HepG2 (cell line): ENCODE data around the gene ATG13. TPM values are rescaled to one million over a fixed set of nuclear protein-coding genes. Genes with fewer than 3 reads are reported as not detected.

Experiments
- ATRX ChIP-seq: sonication (generic); formaldehyde crosslinking; IDR thresholded peaks from 2 replicates; pipeline ENCODE4 v1.4.0; 2020; ENCODE audit warnings: missing genetic modification reagents, borderline replicate concordance
- EHMT2 ChIP-seq: fragments of 200-600 bp; sonication (generic); IDR thresholded peaks from 2 replicates; pipeline ENCODE4 v1.7.0; 2017; ENCODE audit warnings: antibody characterized with exemption, low read depth, low read length, borderline replicate concordance
- HOXD1 ChIP-seq: sonication (generic); formaldehyde crosslinking; IDR thresholded peaks from 2 replicates; pipeline ENCODE4 v1.5.0; 2020; ENCODE audit warnings: missing genetic modification reagents
- KLF6 ChIP-seq: IDR thresholded peaks from 2 replicates; pipeline ENCODE4 v1.8.0; 2016; ENCODE audit warnings: missing biosample characterization, missing genetic modification reagents
- MEF2D ChIP-seq: sonication (generic); formaldehyde crosslinking; IDR thresholded peaks from 2 replicates; pipeline ENCODE4 v1.5.1; 2020; ENCODE audit warnings: mild to moderate bottlenecking, missing genetic modification reagents
- NFATC3 ChIP-seq: sonication (generic); formaldehyde crosslinking; IDR thresholded peaks from 2 replicates; pipeline ENCODE4 v1.5.1; 2020; ENCODE audit warnings: mild to moderate bottlenecking, missing genetic modification reagents
- PHF5A ChIP-seq: IDR thresholded peaks from one replicate; pipeline ENCODE4 v1.6.1; 2018; ENCODE audit warnings: low read depth, missing genetic modification reagents; ENCODE audit not compliant: unreplicated experiment
- RBM39 ChIP-seq: fragments of 200-400 bp; formaldehyde crosslinking; IDR thresholded peaks from one replicate; pipeline ENCODE4 v1.6.1; 2018; ENCODE audit warnings: antibody characterized with exemption, mild to moderate bottlenecking, low read depth, low read length; ENCODE audit not compliant: poor library complexity, severe bottlenecking
- ZBTB1 ChIP-seq: sonication (generic); formaldehyde crosslinking; IDR thresholded peaks from 2 replicates; pipeline ENCODE4 v1.4.0; 2020; ENCODE audit warnings: missing genetic modification reagents, borderline replicate concordance
- ZNF724P ChIP-seq: sonication (generic); formaldehyde crosslinking; IDR thresholded peaks from 2 replicates; pipeline ENCODE4 v1.8.0; 2022; ENCODE audit warnings: missing genetic modification reagents, borderline replicate concordance
- ZNF878 ChIP-seq: sonication (generic); formaldehyde crosslinking; IDR thresholded peaks from 2 replicates; pipeline ENCODE4 v1.8.1; 2023; ENCODE audit warnings: mild to moderate bottlenecking, missing genetic modification reagents, moderate library complexity
- ZNF879 ChIP-seq: sonication (generic); formaldehyde crosslinking; IDR thresholded peaks from 2 replicates; pipeline ENCODE4 v1.8.1; 2023; ENCODE audit warnings: missing genetic modification reagents
- polyA plus RNA-seq, 8 experiments: library from polyadenylated mRNA; depleted of rRNA in 3 of 8; stranded (reverse) in 7 of 8; unstranded in 1 of 8; fragments of >200 nt; fragmentation: Illumina TruSeq in 4 of 8; extraction: Trizol in 4 of 8; gene quantifications; 2 replicates each; pipeline versions ENCODE4 v1.2.1 to v1.2.3, GENCODE V29; 2011 to 2016; ENCODE audit warnings: low read depth in 4 of 8, missing spikeins in 1 of 8, mixed read lengths in 1 of 8; ENCODE audit not compliant: insufficient read depth in 1 of 8
- total RNA-seq, 5 experiments: library from RNA; depleted of rRNA; stranded (reverse); fragments of >200 nt; fragmentation: Illumina TruSeq; extraction: Trizol; gene quantifications; 2 replicates each; pipeline ENCODE4 v1.2.3, GENCODE V29; 2016; ENCODE audit warnings: low read depth in 1 of 5
- TF ChIP-seq, protein P1 (sequence below), 2 experiments: sonication (generic) in 1 of 2; formaldehyde crosslinking in 1 of 2; IDR thresholded peaks; 2 replicates each; pipeline versions ENCODE4 v1.4.0 to v1.6.1; 2018 to 2020; ENCODE audit warnings: missing genetic modification reagents in 2 of 2, borderline replicate concordance in 1 of 2, low read depth in 1 of 2, mild to moderate bottlenecking in 1 of 2, missing biosample characterization in 1 of 2
- TF ChIP-seq, protein P2 (sequence below): sonication (generic); formaldehyde crosslinking; IDR thresholded peaks from 2 replicates; pipeline ENCODE4 v1.4.0; 2020; ENCODE audit warnings: missing genetic modification reagents
- TF ChIP-seq, protein P3 (sequence below): sonication (generic); formaldehyde crosslinking; IDR thresholded peaks from 2 replicates; pipeline ENCODE4 v1.5.0; 2020; ENCODE audit warnings: missing genetic modification reagents, mild to moderate bottlenecking, borderline replicate concordance
- TF ChIP-seq, protein P4 (sequence below): sonication (generic); formaldehyde crosslinking; IDR thresholded peaks from 2 replicates; pipeline ENCODE4 v1.4.0; 2020; ENCODE audit warnings: missing genetic modification reagents
- TF ChIP-seq, protein P5 (sequence below): sonication (generic); IDR thresholded peaks from 2 replicates; pipeline ENCODE4 v1.6.1; 2016; ENCODE audit warnings: low read depth, borderline replicate concordance
- TF ChIP-seq, protein P6 (sequence below): IDR thresholded peaks from 2 replicates; pipeline ENCODE4 v1.6.1; 2016; ENCODE audit warnings: low read depth, borderline replicate concordance
- TF ChIP-seq, protein P7 (sequence below): sonication (generic); formaldehyde crosslinking; IDR thresholded peaks from 2 replicates; pipeline ENCODE4 v1.4.0; 2020; ENCODE audit warnings: missing genetic modification reagents

Gene ATG13
- total and polyA plus RNA-seq, 2 of the 13 experiments (the other 11 are each of a cell fraction or from before 2014, with no cell fraction given), result 55.0 to 77.3 TPM

DNA sequence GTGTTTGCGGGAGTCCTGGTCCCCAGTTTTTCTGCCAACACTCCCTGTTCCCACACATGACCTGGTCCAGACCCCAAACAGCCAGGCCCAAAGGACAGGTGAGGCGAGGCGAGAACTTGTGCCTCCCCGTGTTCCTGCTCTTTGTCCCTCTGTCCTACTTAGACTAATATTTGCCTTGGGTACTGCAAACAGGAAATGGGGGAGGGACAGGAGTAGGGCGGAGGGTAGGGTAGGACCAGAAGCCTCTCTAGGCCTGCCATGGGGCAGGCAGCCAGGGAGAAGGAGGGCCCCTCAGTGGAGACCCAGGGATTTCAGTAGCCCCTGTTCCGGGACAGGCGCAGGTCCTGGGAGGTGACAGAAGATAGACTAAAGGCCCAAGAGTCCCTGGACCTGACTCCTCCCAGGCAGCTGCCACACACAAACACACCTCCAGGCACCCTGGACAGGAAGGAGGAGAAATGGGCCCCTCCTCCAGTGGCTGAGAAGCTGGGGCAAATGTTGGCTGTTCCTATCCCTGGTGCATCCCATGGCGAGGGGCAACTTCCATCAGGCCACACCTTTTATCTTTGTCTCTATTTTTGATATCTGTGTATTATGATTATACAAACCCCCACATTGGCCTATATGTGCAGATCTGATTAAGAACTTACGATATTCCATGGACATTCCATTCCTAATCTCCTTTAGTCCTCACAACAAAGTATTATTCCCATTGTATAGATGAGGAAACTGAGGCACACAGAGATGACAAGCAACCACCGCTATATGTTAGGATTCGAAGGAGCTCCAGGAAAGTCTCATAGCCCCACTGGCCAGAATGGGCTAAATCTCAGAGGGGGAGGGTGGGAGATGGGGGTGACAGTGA lies 101.0 kb downstream of the ATG13 start (continued):
- TF ChIP-seq ZNF724P, result 0 out of 2 replicates have a peak, but pooled peaks have one; percentile 68
- no peak; the same call in 1 of the 2 replicates for TF ChIP-seq ZNF878 (CRISPR knock-in tag)
- TF ChIP-seq, protein P1, sequence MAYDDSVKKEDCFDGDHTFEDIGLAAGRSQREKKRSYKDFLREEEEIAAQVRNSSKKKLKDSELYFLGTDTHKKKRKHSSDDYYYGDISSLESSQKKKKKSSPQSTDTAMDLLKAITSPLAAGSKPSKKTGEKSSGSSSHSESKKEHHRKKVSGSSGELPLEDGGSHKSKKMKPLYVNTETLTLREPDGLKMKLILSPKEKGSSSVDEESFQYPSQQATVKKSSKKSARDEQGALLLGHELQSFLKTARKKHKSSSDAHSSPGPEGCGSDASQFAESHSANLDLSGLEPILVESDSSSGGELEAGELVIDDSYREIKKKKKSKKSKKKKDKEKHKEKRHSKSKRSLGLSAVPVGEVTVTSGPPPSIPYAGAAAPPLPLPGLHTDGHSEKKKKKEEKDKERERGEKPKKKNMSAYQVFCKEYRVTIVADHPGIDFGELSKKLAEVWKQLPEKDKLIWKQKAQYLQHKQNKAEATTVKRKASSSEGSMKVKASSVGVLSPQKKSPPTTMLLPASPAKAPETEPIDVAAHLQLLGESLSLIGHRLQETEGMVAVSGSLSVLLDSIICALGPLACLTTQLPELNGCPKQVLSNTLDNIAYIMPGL (CRISPR knock-in tag; IDR thresholded peaks at IDR 0.05; ENCODE audit: borderline replicate concordance in 1 of 2, low read depth in 1 of 2), result peak; percentile 50 to 76; a peak in 2 of 4 replicates
- TF ChIP-seq, protein P2, sequence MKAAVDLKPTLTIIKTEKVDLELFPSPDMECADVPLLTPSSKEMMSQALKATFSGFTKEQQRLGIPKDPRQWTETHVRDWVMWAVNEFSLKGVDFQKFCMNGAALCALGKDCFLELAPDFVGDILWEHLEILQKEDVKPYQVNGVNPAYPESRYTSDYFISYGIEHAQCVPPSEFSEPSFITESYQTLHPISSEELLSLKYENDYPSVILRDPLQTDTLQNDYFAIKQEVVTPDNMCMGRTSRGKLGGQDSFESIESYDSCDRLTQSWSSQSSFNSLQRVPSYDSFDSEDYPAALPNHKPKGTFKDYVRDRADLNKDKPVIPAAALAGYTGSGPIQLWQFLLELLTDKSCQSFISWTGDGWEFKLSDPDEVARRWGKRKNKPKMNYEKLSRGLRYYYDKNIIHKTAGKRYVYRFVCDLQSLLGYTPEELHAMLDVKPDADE, result peak; percentile 47; the same call in 1 of the 2 replicates
- TF ChIP-seq, protein P3, sequence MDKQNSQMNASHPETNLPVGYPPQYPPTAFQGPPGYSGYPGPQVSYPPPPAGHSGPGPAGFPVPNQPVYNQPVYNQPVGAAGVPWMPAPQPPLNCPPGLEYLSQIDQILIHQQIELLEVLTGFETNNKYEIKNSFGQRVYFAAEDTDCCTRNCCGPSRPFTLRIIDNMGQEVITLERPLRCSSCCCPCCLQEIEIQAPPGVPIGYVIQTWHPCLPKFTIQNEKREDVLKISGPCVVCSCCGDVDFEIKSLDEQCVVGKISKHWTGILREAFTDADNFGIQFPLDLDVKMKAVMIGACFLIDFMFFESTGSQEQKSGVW (CRISPR knock-in tag), result no peak
- TF ChIP-seq, protein P4, sequence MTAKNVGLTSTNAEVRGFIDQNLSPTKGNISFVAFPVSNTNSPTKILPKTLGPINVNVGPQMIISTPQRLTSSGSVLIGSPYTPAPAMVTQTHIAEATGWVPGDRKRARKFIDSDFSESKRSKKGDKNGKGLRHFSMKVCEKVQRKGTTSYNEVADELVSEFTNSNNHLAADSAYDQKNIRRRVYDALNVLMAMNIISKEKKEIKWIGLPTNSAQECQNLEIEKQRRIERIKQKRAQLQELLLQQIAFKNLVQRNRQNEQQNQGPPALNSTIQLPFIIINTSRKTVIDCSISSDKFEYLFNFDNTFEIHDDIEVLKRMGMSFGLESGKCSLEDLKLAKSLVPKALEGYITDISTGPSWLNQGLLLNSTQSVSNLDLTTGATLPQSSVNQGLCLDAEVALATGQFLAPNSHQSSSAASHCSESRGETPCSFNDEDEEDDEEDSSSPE, result peak; percentile 61; the same call in 1 of the 2 replicates
- no peak for TF ChIP-seq NFATC3 (CRISPR knock-in tag)
- TF ChIP-seq ATRX (CRISPR knock-in tag), result no peak
- peak; percentile 89 for TF ChIP-seq HOXD1 (CRISPR knock-in tag)
- TF ChIP-seq RBM39, result peak; percentile 7
- TF ChIP-seq, protein P5, sequence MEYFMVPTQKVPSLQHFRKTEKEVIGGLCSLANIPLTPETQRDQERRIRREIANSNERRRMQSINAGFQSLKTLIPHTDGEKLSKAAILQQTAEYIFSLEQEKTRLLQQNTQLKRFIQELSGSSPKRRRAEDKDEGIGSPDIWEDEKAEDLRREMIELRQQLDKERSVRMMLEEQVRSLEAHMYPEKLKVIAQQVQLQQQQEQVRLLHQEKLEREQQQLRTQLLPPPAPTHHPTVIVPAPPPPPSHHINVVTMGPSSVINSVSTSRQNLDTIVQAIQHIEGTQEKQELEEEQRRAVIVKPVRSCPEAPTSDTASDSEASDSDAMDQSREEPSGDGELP, result peak; percentile 73; the same call in 1 of the 2 replicates
- TF ChIP-seq EHMT2, result peak; percentile 75; the same call in 1 of the 2 replicates
- TF ChIP-seq, protein P6, sequence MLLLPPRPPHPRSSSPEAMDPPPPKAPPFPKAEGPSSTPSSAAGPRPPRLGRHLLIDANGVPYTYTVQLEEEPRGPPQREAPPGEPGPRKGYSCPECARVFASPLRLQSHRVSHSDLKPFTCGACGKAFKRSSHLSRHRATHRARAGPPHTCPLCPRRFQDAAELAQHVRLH (CRISPR knock-in tag), result peak; percentile 92
- TF ChIP-seq KLF6 (CRISPR knock-in tag), result no peak
- peak; percentile 94 for TF ChIP-seq MEF2D (CRISPR knock-in tag)
- TF ChIP-seq ZNF879 (CRISPR knock-in tag), result no peak
- no peak for TF ChIP-seq ZBTB1 (CRISPR knock-in tag)
- TF ChIP-seq, protein P7, sequence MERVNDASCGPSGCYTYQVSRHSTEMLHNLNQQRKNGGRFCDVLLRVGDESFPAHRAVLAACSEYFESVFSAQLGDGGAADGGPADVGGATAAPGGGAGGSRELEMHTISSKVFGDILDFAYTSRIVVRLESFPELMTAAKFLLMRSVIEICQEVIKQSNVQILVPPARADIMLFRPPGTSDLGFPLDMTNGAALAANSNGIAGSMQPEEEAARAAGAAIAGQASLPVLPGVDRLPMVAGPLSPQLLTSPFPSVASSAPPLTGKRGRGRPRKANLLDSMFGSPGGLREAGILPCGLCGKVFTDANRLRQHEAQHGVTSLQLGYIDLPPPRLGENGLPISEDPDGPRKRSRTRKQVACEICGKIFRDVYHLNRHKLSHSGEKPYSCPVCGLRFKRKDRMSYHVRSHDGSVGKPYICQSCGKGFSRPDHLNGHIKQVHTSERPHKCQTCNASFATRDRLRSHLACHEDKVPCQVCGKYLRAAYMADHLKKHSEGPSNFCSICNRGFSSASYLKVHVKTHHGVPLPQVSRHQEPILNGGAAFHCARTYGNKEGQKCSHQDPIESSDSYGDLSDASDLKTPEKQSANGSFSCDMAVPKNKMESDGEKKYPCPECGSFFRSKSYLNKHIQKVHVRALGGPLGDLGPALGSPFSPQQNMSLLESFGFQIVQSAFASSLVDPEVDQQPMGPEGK (CRISPR knock-in tag), result peak; percentile 96
- peak; percentile 80 for TF ChIP-seq PHF5A (CRISPR knock-in tag)
